ENCODE measurements around the gene GPAT3.

Gene GPAT3

GRCh38 chr4:83646538-83647239 lies 110.8 kb downstream of the GPAT3 start:
- no peaks in the 10 kb centered on the region for H3K27me3 ChIP-seq (ENCODE audit: insufficient read depth, low read length)
- no peak overlapping the region for H3K9ac ChIP-seq (ENCODE audit: low read depth, low read length)
- H3K9me3 ChIP-seq (ENCODE audit: insufficient read depth, low read depth, low read length): no peaks in the 10 kb centered on the region
- no peak overlapping the region for H3K27ac ChIP-seq (ENCODE audit: low read depth, low read length)
- no peak overlapping the region for H3K4me3 ChIP-seq (ENCODE audit: low read length)
- no peaks in the 10 kb centered on the region for H3K4me1 ChIP-seq (ENCODE audit: insufficient read depth, low read length)
- no peaks in the 10 kb centered on the region for H3K36me3 ChIP-seq (ENCODE audit: insufficient read depth, low read length)
- 94% methylated on average over 7 of the region's 7 CpGs for WGBS

- Histone ChIP-seq H3K4me1 (ENCODE audit: insufficient read depth, low read length) (no peaks in the 10 kb centered on the region), H3K36me3 (ENCODE audit: insufficient read depth, low read length) (no peaks in the 10 kb centered on the region), H3K27ac (ENCODE audit: low read depth, low read length) (no peak overlapping the region), H3K9me3 (ENCODE audit: insufficient read depth, low read depth, low read length) (no peaks in the 10 kb centered on the region), H3K4me3 (ENCODE audit: low read length) (no peak overlapping the region), H3K27me3 (ENCODE audit: insufficient read depth, low read length) (no peaks in the 10 kb centered on the region), H3K9ac (ENCODE audit: low read depth, low read length) (no peak overlapping the region)
- 95% methylated on average over 4 of the region's 4 CpGs for WGBS
These were observed 115.9 kb downstream of the GPAT3 start for GRCh38 chr4:83651846-83652245.

Data from HUES64 (cell line).